Kidney (tissue), 14 donors: Measurements from ENCODE around the gene PARN. TPM values are rescaled to one million over a fixed set of nuclear protein-coding genes. Genes with fewer than 3 reads are reported as not detected.

Source experiments
- DNase-seq, 5 donors: peaks; one replicate each; pipeline ENCODE4 v3.0.0-alpha.2; 2013 to 2020
- FAIRE-seq: peaks from 2 replicates; lab custom pipeline; 2012; peaks lifted over from hg19 to GRCh38; lab: Jason Lieb, UNC
- H3K27ac ChIP-seq, 2 donors: one replicate each; pipeline ENCODE4 v1.7.0; 2013; ENCODE audit warnings: low read depth in 2 of 2, low read length in 2 of 2, inconsistent platforms in 1 of 2
- H3K27me3 ChIP-seq: one replicate; pipeline ENCODE4 v1.7.1; 2013; ENCODE audit warnings: low read length, inconsistent platforms; ENCODE audit not compliant: control insufficient read depth, insufficient read depth
- H3K36me3 ChIP-seq, 3 donors: one replicate each; pipeline versions ENCODE4 v1.7.0 to v1.7.1; 2013; ENCODE audit warnings: low read length in 3 of 3, control low read depth in 1 of 3, inconsistent platforms in 1 of 3; ENCODE audit not compliant: insufficient read depth in 3 of 3, control insufficient read depth in 2 of 3
- H3K4me1 ChIP-seq, 3 donors: one replicate each; pipeline versions ENCODE4 v1.7.0 to v1.7.1; 2013; ENCODE audit warnings: low read length in 3 of 3, inconsistent platforms in 1 of 3, low read depth in 1 of 3; ENCODE audit not compliant: control insufficient read depth in 2 of 3, insufficient read depth in 2 of 3
- H3K4me3 ChIP-seq, 3 donors: one replicate each; pipeline versions ENCODE4 v1.7.0 to v1.8.1; 2013; ENCODE audit warnings: low read length in 3 of 3, control low read depth in 1 of 3, inconsistent platforms in 1 of 3
- H3K9ac ChIP-seq, 3 donors: one replicate each; pipeline versions ENCODE4 v1.7.0 to v1.7.1; 2013; ENCODE audit warnings: low read length in 3 of 3, control low read depth in 1 of 3, inconsistent platforms in 1 of 3
- H3K9me3 ChIP-seq, 3 donors: one replicate each; pipeline versions ENCODE4 v1.7.0 to v1.7.1; 2013; ENCODE audit warnings: low read length in 3 of 3, control low read depth in 1 of 3, inconsistent platforms in 1 of 3; ENCODE audit not compliant: control insufficient read depth in 2 of 3, insufficient read depth in 1 of 3
- intact Hi-C: fragments of 100-400 bp; cut with DNase I; formaldehyde crosslinking; loops from one replicate; pipeline ENCODE4 v1.11.1; 2022
- polyA plus RNA-seq: library from polyadenylated mRNA; stranded (reverse); fragments of 350-450 nt; fragmentation: Illumina TruSeq; extraction: RNeasy Lipid Tissue Mini Kit (QIAGEN cat#74804); gene quantifications from one replicate; pipeline ENCODE4 v1.2.3, GENCODE V29; 2014; ENCODE audit warnings: low read depth, low replicate concordance; ENCODE audit not compliant: insufficient read depth
- total RNA-seq: library from RNA; stranded (reverse); fragmentation: NEBNext Ultra II Directional; extraction: Animal tissue kit (Norgen Biotek cat#: 25700); gene quantifications from one replicate; pipeline ENCODE4 v1.2.1, GENCODE V29; 2021
- TF ChIP-seq, protein P1 (sequence below): IDR thresholded peaks from 3 replicates; pipeline ENCODE4 v1.5.1; 2012; ENCODE audit warnings: mild to moderate bottlenecking, moderate library complexity, borderline replicate concordance; ENCODE audit not compliant: insufficient read depth; ENCODE audit errors: extremely low read depth
- donor health status: control.
- donor health status: control.
- donor health status: control.
- donor health status: control.
- donor health status: control.
- donor health status: DM: yes; HTN: yes; CAD: no.
- donor health status: Normal renal cell carcinoma (clear cell type).

PARN gene
- total and polyA plus RNA-seq, 2 donors from 2014 or later: 17.3 to 32.5 TPM

DNA sequence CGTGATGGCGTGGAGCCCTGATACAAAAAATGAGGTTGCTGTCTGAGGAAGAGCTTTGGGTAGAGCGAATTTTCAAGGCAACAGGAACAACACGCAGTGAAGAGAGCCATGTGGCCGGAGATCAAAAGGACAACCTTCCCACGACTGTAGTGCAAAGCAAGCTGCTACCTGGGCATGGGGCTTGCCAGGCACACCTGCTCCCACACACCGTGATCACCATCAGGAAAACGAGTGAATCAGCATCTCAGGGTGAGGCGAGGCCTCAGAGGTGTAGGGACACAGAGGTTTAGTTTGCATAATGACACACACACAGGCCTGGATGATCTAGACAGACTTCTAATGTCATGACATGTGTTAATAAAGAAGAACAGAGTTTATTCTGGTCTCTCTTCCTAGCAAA is 65.7 kb downstream of the PARN start:
- Histone ChIP-seq H3K4me3 (no peak overlapping the region), H3K27me3 (no peaks in the 10 kb centered on the region), H3K27ac (no peak overlapping the region), H3K9me3 (no peaks in the 10 kb centered on the region), H3K9ac (no peak overlapping the region), H3K4me1 (peaks cover 0 to 13% (median 2%) of the 10 kb centered on the region in 3 donors), H3K36me3 (peaks cover 0 to 4% (median 0%) of the 10 kb centered on the region in 3 donors)
- DNase-seq: no peak
- TF ChIP-seq, protein P1, sequence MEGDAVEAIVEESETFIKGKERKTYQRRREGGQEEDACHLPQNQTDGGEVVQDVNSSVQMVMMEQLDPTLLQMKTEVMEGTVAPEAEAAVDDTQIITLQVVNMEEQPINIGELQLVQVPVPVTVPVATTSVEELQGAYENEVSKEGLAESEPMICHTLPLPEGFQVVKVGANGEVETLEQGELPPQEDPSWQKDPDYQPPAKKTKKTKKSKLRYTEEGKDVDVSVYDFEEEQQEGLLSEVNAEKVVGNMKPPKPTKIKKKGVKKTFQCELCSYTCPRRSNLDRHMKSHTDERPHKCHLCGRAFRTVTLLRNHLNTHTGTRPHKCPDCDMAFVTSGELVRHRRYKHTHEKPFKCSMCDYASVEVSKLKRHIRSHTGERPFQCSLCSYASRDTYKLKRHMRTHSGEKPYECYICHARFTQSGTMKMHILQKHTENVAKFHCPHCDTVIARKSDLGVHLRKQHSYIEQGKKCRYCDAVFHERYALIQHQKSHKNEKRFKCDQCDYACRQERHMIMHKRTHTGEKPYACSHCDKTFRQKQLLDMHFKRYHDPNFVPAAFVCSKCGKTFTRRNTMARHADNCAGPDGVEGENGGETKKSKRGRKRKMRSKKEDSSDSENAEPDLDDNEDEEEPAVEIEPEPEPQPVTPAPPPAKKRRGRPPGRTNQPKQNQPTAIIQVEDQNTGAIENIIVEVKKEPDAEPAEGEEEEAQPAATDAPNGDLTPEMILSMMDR: no peak
- no peak for FAIRE-seq
- intact Hi-C loops: no loop called here

- Histone ChIP-seq H3K27ac (no peak overlapping the region), H3K9ac (no peak overlapping the region), H3K4me1 (peaks cover 0 to 13% (median 2%) of the 10 kb centered on the region in 3 donors), H3K9me3 (no peaks in the 10 kb centered on the region), H3K27me3 (no peaks in the 10 kb centered on the region), H3K4me3 (no peak overlapping the region), H3K36me3 (peaks cover 0 to 4% (median 0%) of the 10 kb centered on the region in 3 donors)
- intact Hi-C loops: no loop called here
- TF ChIP-seq, protein P1: peak; percentile 13
- FAIRE-seq (no peak), DNase-seq (peak in 1 of 5 donors; percentile 11)
These were observed 67.2 kb downstream of the PARN start for GRCh38 chr16:14562691-14563491.

- FAIRE-seq: no peak
- no peak overlapping the region for H3K27ac ChIP-seq
- TF ChIP-seq, protein P1: no peak
These were observed 69.5 kb downstream of the PARN start for GRCh38 chr16:14560523-14560922.

More at GRCh38 chr16:14560523-14560922, 69.5 kb downstream of the PARN start:
- intact Hi-C loops: no loop called here
- H3K9ac ChIP-seq: no peak overlapping the region
- H3K9me3 ChIP-seq: no peaks in the 10 kb centered on the region
- H3K4me3 ChIP-seq: no peak overlapping the region
- H3K36me3 ChIP-seq: peaks cover 0 to 4% (median 0%) of the 10 kb centered on the region in 3 donors
- no peak for DNase-seq
- H3K27me3 ChIP-seq: no peaks in the 10 kb centered on the region
- H3K4me1 ChIP-seq: peaks cover 0 to 9% (median 2%) of the 10 kb centered on the region in 3 donors
